Keratinocyte (primary cell): ENCODE results near the gene IFFO2. TPM values are rescaled to one million over a fixed set of nuclear protein-coding genes. Genes with fewer than 3 reads are reported as not detected.

ENCODE experiments used
- DNase-seq: peaks from one replicate; pipeline ENCODE4 v3.0.0-alpha.2; 2011; ENCODE audit warnings: low read depth, missing footprints, low spot score
- FAIRE-seq: peaks from 2 replicates; lab custom pipeline; 2011; peaks lifted over from hg19 to GRCh38; lab: Jason Lieb, UNC
- H2AFZ ChIP-seq: 2 replicates; pipeline ENCODE4 v1.6.0; 2012; ENCODE audit warnings: low read length, control low read depth, inconsistent platforms; ENCODE audit not compliant: control insufficient read depth
- H3K27ac ChIP-seq: 2 replicates; pipeline ENCODE4 v1.5.1; 2011; ENCODE audit warnings: low read length; ENCODE audit not compliant: control insufficient read depth, insufficient read depth
- H3K27me3 ChIP-seq: 3 replicates; pipeline ENCODE4 v1.6.0; 2011; ENCODE audit warnings: low read length; ENCODE audit not compliant: control insufficient read depth, insufficient read depth; ENCODE audit errors: extremely low read depth
- H3K36me3 ChIP-seq, 2 experiments: 2 replicates in 1 of 2; 3 replicates in 1 of 2; pipeline ENCODE4 v1.5.1; 2011; ENCODE audit warnings: low read length in 2 of 2, mild to moderate bottlenecking in 1 of 2; ENCODE audit not compliant: control insufficient read depth in 2 of 2, insufficient read depth in 2 of 2; ENCODE audit errors: extremely low read depth in 1 of 2
- H3K4me1 ChIP-seq: 3 replicates; pipeline ENCODE4 v1.5.1; 2011; ENCODE audit warnings: low read length; ENCODE audit not compliant: control insufficient read depth, insufficient read depth; ENCODE audit errors: extremely low read depth
- H3K4me2 ChIP-seq: 3 replicates; pipeline ENCODE4 v1.6.0; 2011; ENCODE audit warnings: low read depth, low read length; ENCODE audit not compliant: control insufficient read depth, insufficient read depth; ENCODE audit errors: extremely low read depth
- H3K4me3 ChIP-seq, 3 experiments: fragments of 200-600 bp in 1 of 3; sonication (generic) in 1 of 3; 2 replicates in 2 of 3; 3 replicates in 1 of 3; pipeline ENCODE4 v1.5.1; 2011 to 2016; ENCODE audit warnings: low read length in 3 of 3, mild to moderate bottlenecking in 3 of 3, control low read depth in 2 of 3, inconsistent platforms in 1 of 3, low read depth in 1 of 3, mixed read lengths in 1 of 3, mixed run types in 1 of 3, moderate library complexity in 1 of 3; ENCODE audit not compliant: control insufficient read depth in 2 of 3, insufficient read depth in 2 of 3; ENCODE audit errors: extremely low read depth in 1 of 3
- H3K79me2 ChIP-seq: 2 replicates; pipeline ENCODE4 v1.6.0; 2012; ENCODE audit warnings: low read length; ENCODE audit not compliant: control insufficient read depth, insufficient read depth
- H3K9ac ChIP-seq: 3 replicates; pipeline ENCODE4 v1.6.0; 2011; ENCODE audit warnings: low read length; ENCODE audit not compliant: control insufficient read depth, insufficient read depth; ENCODE audit errors: extremely low read depth
- H3K9me1 ChIP-seq: 3 replicates; pipeline ENCODE4 v1.6.0; 2011; ENCODE audit warnings: low read length; ENCODE audit not compliant: control insufficient read depth, insufficient read depth; ENCODE audit errors: extremely low read depth
- H3K9me3 ChIP-seq: 2 replicates; pipeline ENCODE4 v1.5.1; 2012; ENCODE audit warnings: low read depth, low read length; ENCODE audit not compliant: control insufficient read depth
- H4K20me1 ChIP-seq: 3 replicates; pipeline ENCODE4 v1.6.0; 2011; ENCODE audit warnings: low read length; ENCODE audit not compliant: control insufficient read depth, insufficient read depth; ENCODE audit errors: extremely low read depth
- EZH2 ChIP-seq: IDR thresholded peaks from one replicate; pipeline ENCODE4 v1.6.1; 2012; ENCODE audit warnings: inconsistent platforms, mild to moderate bottlenecking, low read length, moderate library complexity
- dilution Hi-C: fragments of 300-500 bp; cut with MboI; formaldehyde crosslinking; loops from one replicate; pipeline ENCODE4 v1.7.0; 2020; ENCODE audit warnings: low sequenced_read_pairs; ENCODE audit not compliant: extremely low pct_ligation_motif_present
- polyA plus RNA-seq, 5 experiments: library from polyadenylated mRNA; depleted of rRNA in 3 of 5; stranded (reverse) in 3 of 5; stranded (forward) in 1 of 5; unstranded in 1 of 5; fragments of >200 nt; gene quantifications; 1 replicate in 1 of 5; 2 replicates in 3 of 5; 3 replicates in 1 of 5; pipeline versions ENCODE4 v1.2.1 to v1.2.3, GENCODE V29; 2011 to 2012; ENCODE audit warnings: missing spikeins in 2 of 5, low read depth in 1 of 5, low replicate concordance in 1 of 5
- TF ChIP-seq, protein P1 (sequence below), 3 experiments: IDR thresholded peaks in 1 of 3; conservative IDR thresholded peaks in 1 of 3; optimal IDR thresholded peaks in 1 of 3; 2 replicates in 2 of 3; 3 replicates in 1 of 3; pipeline versions ENCODE3 to v1.5.1; 2011; ENCODE audit warnings: low read length in 3 of 3, mild to moderate bottlenecking in 3 of 3, moderate library complexity in 2 of 3, control low read depth in 1 of 3, inconsistent platforms in 1 of 3; ENCODE audit not compliant: insufficient read depth in 2 of 3; ENCODE audit errors: extremely low read depth in 1 of 3

Gene IFFO2
- polyA plus RNA-seq, 1 donor (not counting 4 experiments of a cell fraction or from before 2014, with no cell fraction given), result 57.9 TPM

DNA sequence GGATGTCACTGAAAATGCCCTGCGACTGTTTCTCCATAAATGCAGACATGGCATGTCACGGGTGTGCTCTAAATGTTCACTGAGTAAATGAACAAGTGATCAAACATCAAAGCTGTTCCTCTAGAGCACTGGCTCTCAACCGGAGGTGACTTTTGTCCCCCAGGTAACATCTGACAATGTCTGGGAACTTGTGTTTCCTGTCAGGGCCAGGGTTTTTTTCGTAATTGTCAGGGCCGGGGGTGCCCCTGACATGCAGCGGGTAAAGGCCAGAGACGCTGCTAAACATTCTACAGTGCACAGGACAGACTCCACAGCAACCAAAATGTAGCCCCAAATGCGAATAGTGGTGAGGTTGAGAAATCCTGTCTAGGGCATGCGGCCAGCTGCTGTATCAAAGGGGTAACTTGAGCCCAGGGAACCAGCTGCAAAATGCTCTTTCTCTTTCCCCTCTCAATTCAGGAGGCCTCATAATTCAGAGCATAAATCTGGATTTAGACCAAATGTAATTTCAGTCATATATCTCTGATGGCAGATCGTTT is 56.1 kb downstream of the IFFO2 start:
- Histone ChIP-seq H3K36me3 (peaks cover 5 to 7% of the 10 kb centered on the region in 2 experiments), H3K9me1 (no peaks in the 10 kb centered on the region), H3K9ac (peak overlapping the region; percentile 55), H3K9me3 (no peaks in the 10 kb centered on the region), H3K27me3 (no peaks in the 10 kb centered on the region), H4K20me1 (no peaks in the 10 kb centered on the region), H3K79me2 (peaks cover 17% of the 10 kb centered on the region), H2AFZ (no peak overlapping the region), H3K4me3 (peak overlapping the region in 2 of 3 experiments; percentile 26 to 92), H3K4me2 (peak overlapping the region; percentile 85), H3K27ac (peak overlapping the region; percentile 33), H3K4me1 (peaks cover 48% of the 10 kb centered on the region)
- TF ChIP-seq, protein P1, sequence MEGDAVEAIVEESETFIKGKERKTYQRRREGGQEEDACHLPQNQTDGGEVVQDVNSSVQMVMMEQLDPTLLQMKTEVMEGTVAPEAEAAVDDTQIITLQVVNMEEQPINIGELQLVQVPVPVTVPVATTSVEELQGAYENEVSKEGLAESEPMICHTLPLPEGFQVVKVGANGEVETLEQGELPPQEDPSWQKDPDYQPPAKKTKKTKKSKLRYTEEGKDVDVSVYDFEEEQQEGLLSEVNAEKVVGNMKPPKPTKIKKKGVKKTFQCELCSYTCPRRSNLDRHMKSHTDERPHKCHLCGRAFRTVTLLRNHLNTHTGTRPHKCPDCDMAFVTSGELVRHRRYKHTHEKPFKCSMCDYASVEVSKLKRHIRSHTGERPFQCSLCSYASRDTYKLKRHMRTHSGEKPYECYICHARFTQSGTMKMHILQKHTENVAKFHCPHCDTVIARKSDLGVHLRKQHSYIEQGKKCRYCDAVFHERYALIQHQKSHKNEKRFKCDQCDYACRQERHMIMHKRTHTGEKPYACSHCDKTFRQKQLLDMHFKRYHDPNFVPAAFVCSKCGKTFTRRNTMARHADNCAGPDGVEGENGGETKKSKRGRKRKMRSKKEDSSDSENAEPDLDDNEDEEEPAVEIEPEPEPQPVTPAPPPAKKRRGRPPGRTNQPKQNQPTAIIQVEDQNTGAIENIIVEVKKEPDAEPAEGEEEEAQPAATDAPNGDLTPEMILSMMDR (optimal IDR thresholded peaks at IDR 0.05 in 1 of 3, IDR thresholded peaks at IDR 0.05 in 1 of 3, conservative IDR thresholded peaks at IDR 0.05 in 1 of 3; ENCODE audit: extremely low read depth in 1 of 3, insufficient read depth in 2 of 3, low read length in 3 of 3), result no peak
- TF ChIP-seq EZH2, result no peak
- DNase-seq (no peak), FAIRE-seq (peak; percentile 74)
- dilution Hi-C loops, result no loop called here

DNA sequence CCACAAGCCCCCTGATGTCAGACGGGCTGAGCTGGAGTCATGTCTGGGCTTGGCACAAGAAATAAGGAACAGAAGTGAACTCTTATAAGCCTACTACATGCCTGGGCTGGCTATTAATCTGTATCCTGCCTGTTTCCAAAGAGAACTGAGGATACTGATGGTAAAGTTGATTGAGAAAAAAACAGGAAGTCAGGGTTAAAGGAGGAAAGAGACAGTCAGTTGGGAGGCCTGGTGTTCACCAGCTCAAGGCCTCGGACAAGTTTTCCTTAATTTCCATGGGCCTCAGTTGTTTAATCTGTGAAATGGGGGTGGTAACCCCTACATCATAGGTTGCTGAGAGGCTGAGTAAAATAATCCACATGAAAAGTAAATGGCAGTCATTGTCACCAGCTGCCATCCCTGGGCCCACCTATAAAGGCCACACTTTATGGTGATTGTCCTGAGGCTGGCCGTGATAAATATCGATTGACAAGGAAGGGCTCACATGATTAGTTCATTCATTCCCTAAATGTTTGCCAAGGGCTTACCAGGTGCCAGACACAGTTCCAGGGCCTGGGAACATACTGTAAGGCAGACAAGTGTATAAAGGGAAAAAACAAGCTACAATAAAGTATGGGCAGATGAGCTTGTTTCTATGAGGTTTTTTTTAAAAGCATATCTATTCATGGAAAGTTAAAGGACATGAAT is 57.0 kb downstream of the IFFO2 start:
- dilution Hi-C loops, result no loop called here
- Histone ChIP-seq H3K9ac (no peak overlapping the region), H3K27me3 (no peaks in the 10 kb centered on the region), H4K20me1 (no peaks in the 10 kb centered on the region), H3K27ac (peak overlapping the region; percentile 57), H3K4me2 (peak overlapping the region; percentile 85), H3K79me2 (peaks cover 22% of the 10 kb centered on the region), H3K9me1 (no peaks in the 10 kb centered on the region), H3K36me3 (peaks cover 3 to 5% of the 10 kb centered on the region in 2 experiments), H3K4me3 (peak overlapping the region in 1 of 3 experiments; percentile 15), H3K4me1 (peaks cover 47% of the 10 kb centered on the region), H3K9me3 (no peaks in the 10 kb centered on the region), H2AFZ (no peak overlapping the region)
- DNase-seq (no peak), FAIRE-seq (peak; percentile 94)
- TF ChIP-seq EZH2, result no peak
- TF ChIP-seq, protein P1 (optimal IDR thresholded peaks at IDR 0.05 in 1 of 3, IDR thresholded peaks at IDR 0.05 in 1 of 3, conservative IDR thresholded peaks at IDR 0.05 in 1 of 3; ENCODE audit: extremely low read depth in 1 of 3, insufficient read depth in 2 of 3, low read length in 3 of 3), result no peak
